ENCODE results near the gene RPS8.
"Not testable (repeated sequence)": the region's sequence is repeated elsewhere in the genome, so short reads cannot be mapped to it uniquely, and the experiment has no call there.

Gene RPS8

GRCh38 chr1:44822131-44822701, 46.9 kb downstream of the RPS8 start:
- H3K4me3 ChIP-seq (ENCODE audit: control insufficient read depth, low read depth, low read length) = no peak overlapping the region
- DNase-seq (ENCODE audit: low read depth) = no peak
- TF ChIP-seq CTCF (conservative IDR thresholded peaks at IDR 0.05; ENCODE audit: control insufficient read depth, insufficient read depth, low read depth, low read length) = no peak

GRCh38 chr1:44822981-44823451, 47.7 kb downstream of the RPS8 start:
- TF ChIP-seq CTCF (conservative IDR thresholded peaks at IDR 0.05; ENCODE audit: control insufficient read depth, insufficient read depth, low read depth, low read length) = no peak
- DNase-seq (ENCODE audit: low read depth) = no peak
- H3K4me3 ChIP-seq (ENCODE audit: control insufficient read depth, low read depth, low read length) = no peak overlapping the region

GRCh38 chr1:44824392-44824791, 49.1 kb downstream of the RPS8 start:
- DNase-seq (ENCODE audit: low read depth); H3K4me3 ChIP-seq (ENCODE audit: control insufficient read depth, low read depth, low read length): not testable (repeated sequence)

- H3K4me3 ChIP-seq (ENCODE audit: control insufficient read depth, low read depth, low read length) = no peak overlapping the region
- peak; percentile 62 for DNase-seq (ENCODE audit: low read depth)
These were observed 51.2 kb downstream of the RPS8 start for GRCh38 chr1:44826375-44827196.

GRCh38 chr1:44827197-44828002, 52.1 kb downstream of the RPS8 start:
- DNase-seq (ENCODE audit: low read depth) = no peak
- no peak overlapping the region for H3K4me3 ChIP-seq (ENCODE audit: control insufficient read depth, low read depth, low read length)
- TF ChIP-seq CTCF (conservative IDR thresholded peaks at IDR 0.05; ENCODE audit: control insufficient read depth, insufficient read depth, low read depth, low read length) = no peak

More at GRCh38 chr1:44826375-44827196, 51.2 kb downstream of the RPS8 start:
- TF ChIP-seq CTCF (conservative IDR thresholded peaks at IDR 0.05; ENCODE audit: control insufficient read depth, insufficient read depth, low read depth, low read length) = no peak

- no peak overlapping the region for H3K4me3 ChIP-seq (ENCODE audit: control insufficient read depth, low read depth, low read length)
- TF ChIP-seq CTCF (conservative IDR thresholded peaks at IDR 0.05; ENCODE audit: control insufficient read depth, insufficient read depth, low read depth, low read length) = no peak
- no peak for DNase-seq (ENCODE audit: low read depth)
These were observed 52.8 kb downstream of the RPS8 start for GRCh38 chr1:44828003-44828651.
